IMR-90 (cell line): Measurements from ENCODE around the gene AMIGO2. TPM values are rescaled to one million over a fixed set of nuclear protein-coding genes. Genes with fewer than 3 reads are reported as not detected.

Experiments
- ATAC-seq: fragments of 200-7000 bp; cut with Tn5 transposase; 2 replicates; pipeline ENCODE4 v1.9.1; 2020; ENCODE audit warnings: low read depth, mild to moderate bottlenecking, moderate library complexity
- BruUV-seq: library from RNA; stranded (reverse); fragments of 400-500 nt; replicated peaks from 2 replicates; lab custom pipeline; 2021; lab: Mats Ljungman, UMichigan
- CTCF ChIA-PET: fragments of 300-600 bp; formaldehyde crosslinking; extraction: SDS; loops from one replicate; lab custom pipeline; 2021; ENCODE audit warnings: antibody characterized with exemption; lab: Yijun Ruan, JAX
- POLR2A ChIA-PET: fragments of 300-600 bp; sonication (Branson Sonifier 250); formaldehyde crosslinking; loops from one replicate; lab custom pipeline; 2022; ENCODE audit warnings: antibody characterized with exemption; ENCODE audit not compliant: unreplicated experiment; lab: Charles Lee
- DNase-seq: peaks from one replicate; pipeline ENCODE4 v3.0.0; 2013
- H2AFZ ChIP-seq: replicated peaks from 2 replicates; pipeline ENCODE3; 2013; ENCODE audit warnings: low read length, mild to moderate bottlenecking; ENCODE audit not compliant: poor library complexity
- H2AK5ac ChIP-seq: 2 replicates; pipeline ENCODE4 v1.6.1; 2013; ENCODE audit warnings: low read depth, low read length, inconsistent platforms
- H2AK9ac ChIP-seq: replicated peaks from 2 replicates; pipeline ENCODE3; 2013; ENCODE audit warnings: mild to moderate bottlenecking, low read depth, low read length, moderate library complexity; ENCODE audit not compliant: poor library complexity
- H2BK120ac ChIP-seq: 2 replicates; pipeline ENCODE4 v1.6.1; 2013; ENCODE audit warnings: low read depth, low read length, inconsistent platforms
- H2BK15ac ChIP-seq: 3 replicates; pipeline ENCODE4 v1.6.1; 2013; ENCODE audit warnings: low read depth, low read length, inconsistent platforms
- H2BK20ac ChIP-seq: 2 replicates; pipeline ENCODE4 v1.6.1; 2013; ENCODE audit warnings: low read depth, mild to moderate bottlenecking, inconsistent platforms, low read length, moderate library complexity
- H2BK5ac ChIP-seq: 2 replicates; pipeline ENCODE4 v1.6.1; 2013; ENCODE audit warnings: mild to moderate bottlenecking, low read depth, low read length, inconsistent platforms; ENCODE audit not compliant: poor library complexity, severe bottlenecking
- H3K14ac ChIP-seq: replicated peaks from 2 replicates; pipeline ENCODE4 v1.6.1; 2013; ENCODE audit warnings: low read depth, low read length, inconsistent platforms
- H3K18ac ChIP-seq: 2 replicates; pipeline ENCODE4 v1.6.1; 2013; ENCODE audit warnings: low read depth, low read length, control low read depth
- H3K23ac ChIP-seq: 2 replicates; pipeline ENCODE4 v1.6.1; 2013; ENCODE audit warnings: low read depth, low read length, inconsistent platforms
- H3K27ac ChIP-seq: 2 replicates; pipeline ENCODE4 v1.5.1; 2013; ENCODE audit warnings: mild to moderate bottlenecking, control low read depth, low read length; ENCODE audit not compliant: insufficient read depth
- H3K27me3 ChIP-seq: 2 replicates; pipeline ENCODE4 v1.6.1; 2013; ENCODE audit warnings: low read length; ENCODE audit not compliant: control insufficient read depth, insufficient read depth
- H3K36me3 ChIP-seq: 2 replicates; pipeline ENCODE4 v1.6.1; 2013; ENCODE audit warnings: low read length, mixed read lengths; ENCODE audit not compliant: control insufficient read depth, insufficient read depth
- H3K4ac ChIP-seq: 2 replicates; pipeline ENCODE4 v1.6.1; 2013; ENCODE audit warnings: low read depth, low read length, inconsistent platforms
- H3K4me1 ChIP-seq: 2 replicates; pipeline ENCODE4 v1.6.1; 2013; ENCODE audit warnings: low read length, mixed read lengths; ENCODE audit not compliant: control insufficient read depth, insufficient read depth
- H3K4me2 ChIP-seq: 2 replicates; pipeline ENCODE4 v1.6.1; 2013; ENCODE audit warnings: low read depth, mild to moderate bottlenecking, control low read depth, low read length, moderate library complexity
- H3K4me3 ChIP-seq: 2 replicates; pipeline ENCODE4 v1.5.1; 2013; ENCODE audit warnings: low read depth, mild to moderate bottlenecking, control low read depth, low read length, moderate library complexity; ENCODE audit not compliant: insufficient read depth
- H3K56ac ChIP-seq: 2 replicates; pipeline ENCODE4 v1.6.1; 2013; ENCODE audit warnings: low read length, inconsistent platforms; ENCODE audit not compliant: insufficient read depth; ENCODE audit errors: extremely low read depth
- H3K79me1 ChIP-seq, 2 experiments: 2 replicates each; pipeline ENCODE4 v1.6.1; 2013; ENCODE audit warnings: low read length in 2 of 2, inconsistent platforms in 1 of 2, low read depth in 1 of 2
- H3K9ac ChIP-seq: 2 replicates; pipeline ENCODE4 v1.6.1; 2013; ENCODE audit warnings: low read depth, low read length, control low read depth
- H3K9me1 ChIP-seq: 2 replicates; pipeline ENCODE4 v1.6.1; 2013; ENCODE audit warnings: low read length, inconsistent platforms; ENCODE audit not compliant: insufficient read depth
- H3K9me3 ChIP-seq: 2 replicates; pipeline ENCODE4 v1.6.1; 2013; ENCODE audit warnings: low read length; ENCODE audit not compliant: control insufficient read depth, insufficient read depth
- H4K20me1 ChIP-seq: 2 replicates; pipeline ENCODE4 v1.6.1; 2013; ENCODE audit warnings: low read length, inconsistent platforms; ENCODE audit not compliant: insufficient read depth
- H4K5ac ChIP-seq: 2 replicates; pipeline ENCODE4 v1.6.1; 2013; ENCODE audit warnings: mild to moderate bottlenecking, low read depth, low read length, control low read depth
- H4K8ac ChIP-seq, 2 experiments: 2 replicates each; pipeline ENCODE4 v1.6.1; 2013; ENCODE audit warnings: low read depth in 2 of 2, low read length in 2 of 2, control low read depth in 1 of 2, inconsistent platforms in 1 of 2
- H4K91ac ChIP-seq: 2 replicates; pipeline ENCODE4 v1.6.1; 2013; ENCODE audit warnings: low read depth, low read length, inconsistent platforms; ENCODE audit not compliant: insufficient read depth
- BHLHE40 ChIP-seq: fragments of 150-350 bp; IDR thresholded peaks from 2 replicates; pipeline ENCODE4 v1.6.1; 2016; ENCODE audit warnings: mild to moderate bottlenecking, low read depth, low read length
- CEBPB ChIP-seq: IDR thresholded peaks from 2 replicates; pipeline ENCODE4 v1.6.1; 2012; ENCODE audit warnings: low read depth, low read length, improper control_type of control experiment
- CHD1 ChIP-seq: IDR thresholded peaks from 2 replicates; pipeline ENCODE4 v1.6.1; 2012; ENCODE audit warnings: low read depth, low read length, improper control_type of control experiment
- ELK1 ChIP-seq: fragments of 150-350 bp; IDR thresholded peaks from 2 replicates; pipeline ENCODE4 v1.6.1; 2016; ENCODE audit warnings: low read depth, mild to moderate bottlenecking, low read length, moderate library complexity, borderline replicate concordance
- FOS ChIP-seq: fragments of 150-350 bp; IDR thresholded peaks from 2 replicates; pipeline ENCODE4 v1.6.1; 2016; ENCODE audit warnings: low read depth, low read length
- MAFK ChIP-seq: IDR thresholded peaks from 2 replicates; pipeline ENCODE4 v1.6.1; 2012; ENCODE audit warnings: low read depth, low read length, improper control_type of control experiment
- MAZ ChIP-seq: IDR thresholded peaks from 2 replicates; pipeline ENCODE4 v1.6.1; 2012; ENCODE audit warnings: low read depth, mild to moderate bottlenecking, low read length, improper control_type of control experiment, moderate library complexity, borderline replicate concordance
- MXI1 ChIP-seq: IDR thresholded peaks from 2 replicates; pipeline ENCODE4 v1.6.1; 2012; ENCODE audit warnings: low read depth, mild to moderate bottlenecking, low read length, moderate library complexity, borderline replicate concordance
- NFE2L2 ChIP-seq: fragments of 150-350 bp; IDR thresholded peaks from 2 replicates; pipeline ENCODE4 v1.6.1; 2016; ENCODE audit warnings: low read depth, mild to moderate bottlenecking, low read length
- POLR2A ChIP-seq: IDR thresholded peaks from 2 replicates; pipeline ENCODE4 v1.6.1; 2012; ENCODE audit warnings: mild to moderate bottlenecking, low read depth, low read length
- RAD21 ChIP-seq: IDR thresholded peaks from 2 replicates; pipeline ENCODE4 v1.6.1; 2012; ENCODE audit warnings: low read length, improper control_type of control experiment
- RCOR1 ChIP-seq: IDR thresholded peaks from 2 replicates; pipeline ENCODE4 v1.6.1; 2012; ENCODE audit warnings: mild to moderate bottlenecking, low read length, improper control_type of control experiment; ENCODE audit not compliant: insufficient replicate concordance
- RFX5 ChIP-seq: IDR thresholded peaks from 2 replicates; pipeline ENCODE4 v1.8.0; 2012; ENCODE audit warnings: low read depth, mild to moderate bottlenecking, low read length, moderate library complexity
- SMC3 ChIP-seq: fragments of 150-350 bp; IDR thresholded peaks from 2 replicates; pipeline ENCODE4 v1.6.1; 2016; ENCODE audit warnings: low read depth, mild to moderate bottlenecking, antibody characterized with exemption, low read length, moderate library complexity
- WGBS, 2 experiments: methylation state at CpG; one replicate each; pipeline versions ENCODE4 v1.1.5 to v1.1.7; 2013; ENCODE audit warnings: missing lambda C conversion rate in 2 of 2; ENCODE audit not compliant: insufficient read length in 1 of 2; ENCODE audit errors: extremely low coverage in 2 of 2; 5-methylcytosine and 5-hydroxymethylcytosine counted together
- dilution Hi-C: fragments of 300-500 bp; cut with HindIII; formaldehyde crosslinking; loops from one replicate; pipeline ENCODE4 v1.14.3; 2018; ENCODE audit warnings: low sequenced_read_pairs; ENCODE audit not compliant: unreplicated experiment
- in situ Hi-C: fragments of 300-500 bp; cut with MboI; formaldehyde crosslinking; loops from 3 replicates; pipeline ENCODE4 v1.14.3; 2019; ENCODE audit warnings: low sequenced_read_pairs, inconsistent platforms, mixed read lengths
- intact Hi-C: fragments of 100-400 bp; cut with micrococcal nuclease; formaldehyde crosslinking; loops from 2 replicates; pipeline ENCODE4 v1.10.0; 2022
- polyA plus RNA-seq, 3 experiments: library from polyadenylated mRNA; depleted of rRNA; stranded (reverse); fragments of >200 nt; gene quantifications; 2 replicates each; pipeline ENCODE4 v1.2.3, GENCODE V29; 2012; ENCODE audit warnings: low replicate concordance in 1 of 3
- total RNA-seq: library from RNA; depleted of rRNA; stranded (reverse); fragments of >200 nt; gene quantifications from 2 replicates; pipeline ENCODE4 v1.2.3, GENCODE V29; 2012
- TF ChIP-seq, protein P1 (sequence below): fragments of 150-350 bp; IDR thresholded peaks from 2 replicates; pipeline ENCODE4 v1.6.1; 2017; ENCODE audit warnings: mild to moderate bottlenecking, antibody characterized with exemption, low read length, low read depth
- TF ChIP-seq, protein P2 (sequence below): conservative IDR thresholded peaks from 2 replicates; pipeline ENCODE4 v1.5.1; 2012; ENCODE audit warnings: mild to moderate bottlenecking, low read depth, low read length, improper control_type of control experiment

AMIGO2 gene
- total and polyA plus RNA-seq, 2 of the 4 experiments (the other 2 are of a cell fraction): 20.1 to 32.6 TPM

GRCh38 chr12:47073951-47074350 is 5.8 kb downstream of the AMIGO2 start:
- H3K56ac ChIP-seq: no peak overlapping the region
- H3K4me3 ChIP-seq: no peak overlapping the region
- H3K14ac ChIP-seq: no peak overlapping the region
- no peak overlapping the region for H2AK9ac ChIP-seq
- DNase-seq (no peak), ATAC-seq (no peak)
- no TSS peak for BruUV-seq
- H3K4me1 ChIP-seq: peaks cover 10% of the 10 kb centered on the region; the same call in 1 of the 2 replicates
- H3K27ac ChIP-seq: no peak overlapping the region
- no peaks in the 10 kb centered on the region for H3K9me3 ChIP-seq
- ChIA-PET POLR2A (no interaction called here), CTCF (no interaction called here)
- H3K36me3 ChIP-seq: no peaks in the 10 kb centered on the region
- no peak overlapping the region for H3K9ac ChIP-seq
- no peak overlapping the region for H2AFZ ChIP-seq
- no peak overlapping the region for H2BK15ac ChIP-seq
- H3K9me1 ChIP-seq: peaks cover 3% of the 10 kb centered on the region; the same call in 1 of the 2 replicates
- no peaks in the 10 kb centered on the region for H3K27me3 ChIP-seq
- H3K18ac ChIP-seq: no peak overlapping the region
- no peak overlapping the region for H4K5ac ChIP-seq
- no CpG with 5 or more reads among the region's 3 CpGs for WGBS, 2 experiments
- TF ChIP-seq SMC3: no peak
- no peak for TF ChIP-seq CEBPB
- TF ChIP-seq RAD21: no peak
- TF ChIP-seq FOS: no peak
- TF ChIP-seq POLR2A: no peak
- no peak for TF ChIP-seq RCOR1
- no peak for TF ChIP-seq BHLHE40
- TF ChIP-seq CHD1: no peak
- TF ChIP-seq MAFK: no peak
- no peak for TF ChIP-seq NFE2L2
- TF ChIP-seq ELK1: no peak
- no peak for TF ChIP-seq MAZ
- TF ChIP-seq, protein P1, sequence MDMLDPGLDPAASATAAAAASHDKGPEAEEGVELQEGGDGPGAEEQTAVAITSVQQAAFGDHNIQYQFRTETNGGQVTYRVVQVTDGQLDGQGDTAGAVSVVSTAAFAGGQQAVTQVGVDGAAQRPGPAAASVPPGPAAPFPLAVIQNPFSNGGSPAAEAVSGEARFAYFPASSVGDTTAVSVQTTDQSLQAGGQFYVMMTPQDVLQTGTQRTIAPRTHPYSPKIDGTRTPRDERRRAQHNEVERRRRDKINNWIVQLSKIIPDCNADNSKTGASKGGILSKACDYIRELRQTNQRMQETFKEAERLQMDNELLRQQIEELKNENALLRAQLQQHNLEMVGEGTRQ: no peak
- no peak for TF ChIP-seq RFX5
- TF ChIP-seq MXI1: no peak
- TF ChIP-seq, protein P2, sequence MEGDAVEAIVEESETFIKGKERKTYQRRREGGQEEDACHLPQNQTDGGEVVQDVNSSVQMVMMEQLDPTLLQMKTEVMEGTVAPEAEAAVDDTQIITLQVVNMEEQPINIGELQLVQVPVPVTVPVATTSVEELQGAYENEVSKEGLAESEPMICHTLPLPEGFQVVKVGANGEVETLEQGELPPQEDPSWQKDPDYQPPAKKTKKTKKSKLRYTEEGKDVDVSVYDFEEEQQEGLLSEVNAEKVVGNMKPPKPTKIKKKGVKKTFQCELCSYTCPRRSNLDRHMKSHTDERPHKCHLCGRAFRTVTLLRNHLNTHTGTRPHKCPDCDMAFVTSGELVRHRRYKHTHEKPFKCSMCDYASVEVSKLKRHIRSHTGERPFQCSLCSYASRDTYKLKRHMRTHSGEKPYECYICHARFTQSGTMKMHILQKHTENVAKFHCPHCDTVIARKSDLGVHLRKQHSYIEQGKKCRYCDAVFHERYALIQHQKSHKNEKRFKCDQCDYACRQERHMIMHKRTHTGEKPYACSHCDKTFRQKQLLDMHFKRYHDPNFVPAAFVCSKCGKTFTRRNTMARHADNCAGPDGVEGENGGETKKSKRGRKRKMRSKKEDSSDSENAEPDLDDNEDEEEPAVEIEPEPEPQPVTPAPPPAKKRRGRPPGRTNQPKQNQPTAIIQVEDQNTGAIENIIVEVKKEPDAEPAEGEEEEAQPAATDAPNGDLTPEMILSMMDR: no peak
- H4K91ac ChIP-seq: no peak overlapping the region
- H3K4me2 ChIP-seq: no peak overlapping the region
- H4K8ac ChIP-seq: 0 out of 4 replicates have a peak overlapping the region, but pooled peaks of 1 of the 2 experiments have one; percentile 40
- intact Hi-C loops (no loop called here), dilution Hi-C loops (no loop called here), in situ Hi-C loops (loop anchor here (10.0 kb wide), 1 partner anchor 321 kb away; no protein-coding TSS in a partner anchor)
- H4K20me1 ChIP-seq: no peaks in the 10 kb centered on the region
- no peak overlapping the region for H3K4ac ChIP-seq
- H2AK5ac ChIP-seq: no peak overlapping the region
- no peak overlapping the region for H2BK120ac ChIP-seq
- H2BK20ac ChIP-seq: no peak overlapping the region
- H3K79me1 ChIP-seq: peaks cover 7 to 34% of the 10 kb centered on the region in 2 experiments; a peak in 2 of 4 replicates
- H2BK5ac ChIP-seq: no peak overlapping the region
- H3K23ac ChIP-seq: no peak overlapping the region
